A673 (cell line): ENCODE measurements around the gene MRTFA. TPM values are rescaled to one million over a fixed set of nuclear protein-coding genes. Genes with fewer than 3 reads are reported as not detected.
"Not testable (repeated sequence)": the region's sequence is repeated elsewhere in the genome, so short reads cannot be mapped to it uniquely, and the experiment has no call there.

ENCODE experiments used
- BruUV-seq: library from RNA; stranded (reverse); fragments of 400-500 nt; replicated peaks from 2 replicates; lab custom pipeline; 2021; lab: Mats Ljungman, UMichigan
- CTCF ChIA-PET: fragments of 300-600 bp; sonication (Branson Sonifier 250); formaldehyde crosslinking; loops from one replicate; lab custom pipeline; 2022; ENCODE audit warnings: antibody characterized with exemption; lab: Charles Lee
- POLR2A ChIA-PET: fragments of 300-600 bp; sonication (Branson Sonifier 250); formaldehyde crosslinking; loops from one replicate; lab custom pipeline; 2022; ENCODE audit warnings: antibody characterized with exemption; ENCODE audit not compliant: low non-redundant PET; lab: Charles Lee
- DNase-seq: peaks from one replicate; pipeline ENCODE4 v3.0.0-alpha.2; 2015; ENCODE audit warnings: low spot score
- H3K27ac ChIP-seq: fragments of 200-600 bp; sonication (generic); 2 replicates; pipeline ENCODE4 v1.5.1; 2016; ENCODE audit warnings: mixed run types, low read depth, mild to moderate bottlenecking, mixed read lengths, antibody characterized with exemption, low read length; ENCODE audit not compliant: poor library complexity, severe bottlenecking
- H3K27me3 ChIP-seq: fragments of 200-600 bp; sonication (generic); replicated peaks from 2 replicates; pipeline ENCODE4 v1.6.1; 2017; ENCODE audit warnings: mixed run types, low read depth, mild to moderate bottlenecking, mixed read lengths, antibody characterized with exemption, low read length; ENCODE audit not compliant: insufficient read depth, poor library complexity
- H3K36me3 ChIP-seq: fragments of 200-600 bp; sonication (generic); 2 replicates; pipeline ENCODE4 v1.6.1; 2016; ENCODE audit warnings: mixed run types, mild to moderate bottlenecking, mixed read lengths, antibody characterized with exemption, low read length; ENCODE audit not compliant: insufficient read depth, poor library complexity, severe bottlenecking
- H3K4me1 ChIP-seq: fragments of 200-600 bp; sonication (generic); 2 replicates; pipeline ENCODE4 v1.6.1; 2017; ENCODE audit warnings: mixed run types, mild to moderate bottlenecking, mixed read lengths, antibody characterized with exemption, low read length; ENCODE audit not compliant: insufficient read depth, poor library complexity, severe bottlenecking
- H3K4me3 ChIP-seq: fragments of 200-600 bp; sonication (generic); 2 replicates; pipeline ENCODE4 v1.5.1; 2016; ENCODE audit warnings: low read depth, mixed run types, mild to moderate bottlenecking, mixed read lengths, low read length; ENCODE audit not compliant: poor library complexity, severe bottlenecking
- H3K9me3 ChIP-seq: fragments of 200-600 bp; sonication (generic); 2 replicates; pipeline ENCODE4 v1.6.1; 2016; ENCODE audit warnings: mixed run types, low read depth, mild to moderate bottlenecking, mixed read lengths, antibody characterized with exemption, low read length; ENCODE audit not compliant: poor library complexity, severe bottlenecking
- CTCF ChIP-seq: fragments of 300-800, 200-600 bp; sonication (generic); conservative IDR thresholded peaks from 2 replicates; pipeline ENCODE4 v1.5.1; 2017; ENCODE audit warnings: low read depth, mild to moderate bottlenecking, antibody characterized with exemption, low read length, moderate library complexity, mixed read lengths
- EZH2 ChIP-seq: fragments of 200-600 bp; sonication (generic); IDR thresholded peaks from 2 replicates; pipeline ENCODE4 v1.6.1; 2017; ENCODE audit warnings: borderline replicate concordance, low read depth, mild to moderate bottlenecking, mixed read lengths, antibody characterized with exemption, low read length; ENCODE audit not compliant: poor library complexity, severe bottlenecking
- intact Hi-C: fragments of 100-400 bp; cut with micrococcal nuclease; formaldehyde crosslinking; loops from one replicate; pipeline ENCODE4 v1.10.0; 2022; ENCODE audit not compliant: unreplicated experiment
- total RNA-seq: library from RNA; stranded (reverse); gene quantifications from 2 replicates; pipeline ENCODE4 v1.2.3, GENCODE V29; 2021

Gene MRTFA
- total RNA-seq, 1 experiment from 2014 or later = 35.8 TPM

GRCh38 chr22:40542821-40543540, 93.5 kb downstream of the MRTFA start:
- no peaks in the 10 kb centered on the region for H3K36me3 ChIP-seq
- DNase-seq = no peak
- intact Hi-C loops = no loop called here
- H3K27ac ChIP-seq = no peak overlapping the region
- H3K9me3 ChIP-seq = no peaks in the 10 kb centered on the region
- no peak overlapping the region for H3K4me3 ChIP-seq
- ChIA-PET POLR2A (no interaction called here), CTCF (no interaction called here)
- no TSS peak for BruUV-seq
- no peaks in the 10 kb centered on the region for H3K27me3 ChIP-seq
- TF ChIP-seq EZH2 (no peak), CTCF (no peak)
- peaks cover 5% of the 10 kb centered on the region for H3K4me1 ChIP-seq

- BruUV-seq = no TSS peak
- Histone ChIP-seq H3K27me3 (no peaks in the 10 kb centered on the region), H3K27ac (no peak overlapping the region), H3K4me3 (no peak overlapping the region), H3K9me3 (no peaks in the 10 kb centered on the region), H3K36me3 (no peaks in the 10 kb centered on the region), H3K4me1 (peaks cover 5% of the 10 kb centered on the region)
- DNase-seq = no peak
- ChIA-PET CTCF (interaction anchor here (1.1 kb wide), 1 partner anchor 105 kb away, joined by 3 read pairs; no protein-coding TSS in a partner anchor), POLR2A (no interaction called here)
- intact Hi-C loops = no loop called here
- TF ChIP-seq EZH2 (no peak), CTCF (no peak)
Observed at GRCh38 chr22:40541300-40541699, 95.2 kb downstream of the MRTFA start.

GRCh38 chr22:40540265-40540664, 96.3 kb downstream of the MRTFA start:
- TF ChIP-seq CTCF (no peak), EZH2 (no peak)
- POLR2A ChIA-PET = no interaction called here
- Histone ChIP-seq H3K36me3 (no peaks in the 10 kb centered on the region), H3K27me3 (no peaks in the 10 kb centered on the region), H3K4me3 (no peak overlapping the region), H3K9me3 (no peaks in the 10 kb centered on the region), H3K27ac (no peak overlapping the region), H3K4me1 (peaks cover 5% of the 10 kb centered on the region)
- no peak for DNase-seq
- CTCF ChIA-PET = no interaction called here
- intact Hi-C loops = no loop called here
- BruUV-seq = no TSS peak

GRCh38 chr22:40536149-40536548, 100.4 kb downstream of the MRTFA start:
- H3K36me3 ChIP-seq, DNase-seq, intact Hi-C loops, H3K9me3 ChIP-seq, H3K27me3 ChIP-seq, BruUV-seq, H3K4me3 ChIP-seq, POLR2A ChIA-PET, CTCF ChIA-PET, H3K27ac ChIP-seq: not testable (repeated sequence)
- H3K4me1 ChIP-seq = peaks cover 31% of the 10 kb centered on the region
